Keratinocyte (primary cell): ENCODE measurements around the gene VRK2. TPM values are rescaled to one million over a fixed set of nuclear protein-coding genes. Genes with fewer than 3 reads are reported as not detected.
A peak's percentile ranks its signal among the peaks of the same experiment; 100 is the strongest.

Source experiments
- DNase-seq: peaks from one replicate; pipeline ENCODE4 v3.0.0-alpha.2; 2011; ENCODE audit warnings: low read depth, missing footprints, low spot score
- FAIRE-seq: peaks from 2 replicates; lab custom pipeline; 2011; peaks lifted over from hg19 to GRCh38; lab: Jason Lieb, UNC
- H2AFZ ChIP-seq: 2 replicates; pipeline ENCODE4 v1.6.0; 2012; ENCODE audit warnings: low read length, control low read depth, inconsistent platforms; ENCODE audit not compliant: control insufficient read depth
- H3K27ac ChIP-seq: 2 replicates; pipeline ENCODE4 v1.5.1; 2011; ENCODE audit warnings: low read length; ENCODE audit not compliant: control insufficient read depth, insufficient read depth
- H3K27me3 ChIP-seq: 3 replicates; pipeline ENCODE4 v1.6.0; 2011; ENCODE audit warnings: low read length; ENCODE audit not compliant: control insufficient read depth, insufficient read depth; ENCODE audit errors: extremely low read depth
- H3K36me3 ChIP-seq, 2 experiments: 2 replicates in 1 of 2; 3 replicates in 1 of 2; pipeline ENCODE4 v1.5.1; 2011; ENCODE audit warnings: low read length in 2 of 2, mild to moderate bottlenecking in 1 of 2; ENCODE audit not compliant: control insufficient read depth in 2 of 2, insufficient read depth in 2 of 2; ENCODE audit errors: extremely low read depth in 1 of 2
- H3K4me1 ChIP-seq: 3 replicates; pipeline ENCODE4 v1.5.1; 2011; ENCODE audit warnings: low read length; ENCODE audit not compliant: control insufficient read depth, insufficient read depth; ENCODE audit errors: extremely low read depth
- H3K4me2 ChIP-seq: 3 replicates; pipeline ENCODE4 v1.6.0; 2011; ENCODE audit warnings: low read depth, low read length; ENCODE audit not compliant: control insufficient read depth, insufficient read depth; ENCODE audit errors: extremely low read depth
- H3K4me3 ChIP-seq, 3 experiments: fragments of 200-600 bp in 1 of 3; sonication (generic) in 1 of 3; 2 replicates in 2 of 3; 3 replicates in 1 of 3; pipeline ENCODE4 v1.5.1; 2011 to 2016; ENCODE audit warnings: low read length in 3 of 3, mild to moderate bottlenecking in 3 of 3, control low read depth in 2 of 3, inconsistent platforms in 1 of 3, low read depth in 1 of 3, mixed read lengths in 1 of 3, mixed run types in 1 of 3, moderate library complexity in 1 of 3; ENCODE audit not compliant: control insufficient read depth in 2 of 3, insufficient read depth in 2 of 3; ENCODE audit errors: extremely low read depth in 1 of 3
- H3K79me2 ChIP-seq: 2 replicates; pipeline ENCODE4 v1.6.0; 2012; ENCODE audit warnings: low read length; ENCODE audit not compliant: control insufficient read depth, insufficient read depth
- H3K9ac ChIP-seq: 3 replicates; pipeline ENCODE4 v1.6.0; 2011; ENCODE audit warnings: low read length; ENCODE audit not compliant: control insufficient read depth, insufficient read depth; ENCODE audit errors: extremely low read depth
- H3K9me1 ChIP-seq: 3 replicates; pipeline ENCODE4 v1.6.0; 2011; ENCODE audit warnings: low read length; ENCODE audit not compliant: control insufficient read depth, insufficient read depth; ENCODE audit errors: extremely low read depth
- H3K9me3 ChIP-seq: 2 replicates; pipeline ENCODE4 v1.5.1; 2012; ENCODE audit warnings: low read depth, low read length; ENCODE audit not compliant: control insufficient read depth
- H4K20me1 ChIP-seq: 3 replicates; pipeline ENCODE4 v1.6.0; 2011; ENCODE audit warnings: low read length; ENCODE audit not compliant: control insufficient read depth, insufficient read depth; ENCODE audit errors: extremely low read depth
- CTCF ChIP-seq, 3 experiments: IDR thresholded peaks in 1 of 3; conservative IDR thresholded peaks in 1 of 3; optimal IDR thresholded peaks in 1 of 3; 2 replicates in 2 of 3; 3 replicates in 1 of 3; pipeline versions ENCODE3 to v1.5.1; 2011; ENCODE audit warnings: low read length in 3 of 3, mild to moderate bottlenecking in 3 of 3, moderate library complexity in 2 of 3, control low read depth in 1 of 3, inconsistent platforms in 1 of 3; ENCODE audit not compliant: insufficient read depth in 2 of 3; ENCODE audit errors: extremely low read depth in 1 of 3
- EZH2 ChIP-seq: IDR thresholded peaks from one replicate; pipeline ENCODE4 v1.6.1; 2012; ENCODE audit warnings: inconsistent platforms, mild to moderate bottlenecking, low read length, moderate library complexity
- dilution Hi-C: fragments of 300-500 bp; cut with MboI; formaldehyde crosslinking; loops from one replicate; pipeline ENCODE4 v1.7.0; 2020; ENCODE audit warnings: low sequenced_read_pairs; ENCODE audit not compliant: extremely low pct_ligation_motif_present
- polyA minus RNA-seq, 3 experiments: library from RNA; depleted of rRNA, polyadenylated mRNA; stranded (reverse); fragments of >200 nt; gene quantifications; 1 replicate in 1 of 3; 2 replicates in 1 of 3; 3 replicates in 1 of 3; pipeline ENCODE4 v1.2.3, GENCODE V29; 2011
- polyA plus RNA-seq, 5 experiments: library from polyadenylated mRNA; depleted of rRNA in 3 of 5; stranded (reverse) in 3 of 5; stranded (forward) in 1 of 5; unstranded in 1 of 5; fragments of >200 nt; gene quantifications; 1 replicate in 1 of 5; 2 replicates in 3 of 5; 3 replicates in 1 of 5; pipeline versions ENCODE4 v1.2.1 to v1.2.3, GENCODE V29; 2011 to 2012; ENCODE audit warnings: missing spikeins in 2 of 5, low read depth in 1 of 5, low replicate concordance in 1 of 5

Gene VRK2
- polyA plus RNA-seq (16.8 to 27.6 TPM (median 24.3 TPM) in 3 replicates), polyA minus RNA-seq (5.1 to 16.2 TPM (median 9.6 TPM) in 3 replicates)
- 25.9 TPM for polyA plus RNA-seq (2011; ENCODE audit: low read depth)
- polyA plus RNA-seq (2011; cell fraction: cytosol; rRNA removed) = 18.0 and 28.3 TPM in 2 replicates
- 14.1 and 18.8 TPM in 2 replicates for polyA plus RNA-seq (2011; cell fraction: nucleus; rRNA removed)
- 17.0 and 23.2 TPM in 2 replicates for polyA plus RNA-seq (2012; ENCODE audit: low replicate concordance)
- 15.0 TPM for polyA minus RNA-seq (2011; cell fraction: cytosol; rRNA and poly(A)+ RNA removed)
- polyA minus RNA-seq (2011; cell fraction: nucleus; rRNA and poly(A)+ RNA removed) = 9.5 and 13.2 TPM in 2 replicates

- TF ChIP-seq EZH2 = no peak
- TF ChIP-seq CTCF (optimal IDR thresholded peaks at IDR 0.05 in 1 of 3, IDR thresholded peaks at IDR 0.05 in 1 of 3, conservative IDR thresholded peaks at IDR 0.05 in 1 of 3; ENCODE audit: extremely low read depth in 1 of 3, insufficient read depth in 2 of 3, low read length in 3 of 3) = peak in 2 of 3 experiments; percentile 0 to 7
- H3K4me2 ChIP-seq = peak within 1 kb of the TSS; percentile 86
- no peaks in the 10 kb centered on the region for H4K20me1 ChIP-seq
- no peaks in the 10 kb centered on the region for H3K9me1 ChIP-seq
- H3K9me3 ChIP-seq = no peaks in the 10 kb centered on the region
- peaks cover 26% of the 10 kb centered on the region for H3K79me2 ChIP-seq
- no peaks in the 10 kb centered on the region for H3K27me3 ChIP-seq
- peak; percentile 23 for DNase-seq
- peak within 1 kb of the TSS; percentile 90 for H3K9ac ChIP-seq
- no peak for FAIRE-seq
- peak within 1 kb of the TSS; percentile 99 for H2AFZ ChIP-seq
- peak within 1 kb of the TSS; percentile 73 to 87 (median 85) for H3K4me3 ChIP-seq
- H3K4me1 ChIP-seq = peaks cover 28% of the 10 kb centered on the region
- H3K27ac ChIP-seq = peak within 1 kb of the TSS; percentile 97
- dilution Hi-C loops = no loop called here
- H3K36me3 ChIP-seq = no peaks in the 10 kb centered on the region
These were observed at the start of gene VRK2 for GRCh38 chr2:58046585-58047372. Gene VRK2, plus strand, starts transcription at chr2:58046806. Its CDS starts 2,026 bp downstream, at chr2:58048832.

GRCh38 chr2:58006256-58006951 lies 40.2 kb upstream of the VRK2 start:
- no peak for DNase-seq
- no peak overlapping the region for H2AFZ ChIP-seq
- no peak overlapping the region for H3K27ac ChIP-seq
- no peaks in the 10 kb centered on the region for H3K27me3 ChIP-seq
- no peaks in the 10 kb centered on the region for H3K9me1 ChIP-seq
- no peaks in the 10 kb centered on the region for H4K20me1 ChIP-seq
- no peak overlapping the region for H3K9ac ChIP-seq
- no peaks in the 10 kb centered on the region for H3K79me2 ChIP-seq
- H3K4me3 ChIP-seq = no peak overlapping the region
- no peak overlapping the region for H3K4me2 ChIP-seq
- no peaks in the 10 kb centered on the region for H3K4me1 ChIP-seq
- TF ChIP-seq EZH2 (no peak), CTCF (optimal IDR thresholded peaks at IDR 0.05 in 1 of 3, IDR thresholded peaks at IDR 0.05 in 1 of 3, conservative IDR thresholded peaks at IDR 0.05 in 1 of 3; ENCODE audit: extremely low read depth in 1 of 3, insufficient read depth in 2 of 3, low read length in 3 of 3) (no peak)
- FAIRE-seq = no peak
- no peaks in the 10 kb centered on the region for H3K9me3 ChIP-seq
- dilution Hi-C loops = no loop called here
- H3K36me3 ChIP-seq = no peaks in the 10 kb centered on the region
